Lower leg skin (tissue), 4 donors: ENCODE results near the gene STOML1. TPM values are rescaled to one million over a fixed set of nuclear protein-coding genes. Genes with fewer than 3 reads are reported as not detected.
A peak's percentile ranks its signal among the peaks of the same experiment; 100 is the strongest.

ENCODE experiments used
- DNase-seq, 2 donors: peaks; one replicate each; pipeline ENCODE4 v3.0.0-alpha.2; 2019; ENCODE audit warnings: low spot score in 2 of 2
- H3K4me3 ChIP-seq: fragments of 200-600 bp; sonication (generic); 2 replicates; pipeline ENCODE4 v1.5.1; 2017; ENCODE audit warnings: mild to moderate bottlenecking, low read depth; ENCODE audit not compliant: poor library complexity, severe bottlenecking
- CTCF ChIP-seq, 3 donors: fragments of 450-650 bp; IDR thresholded peaks; one replicate each; pipeline ENCODE4 v1.5.1; 2016; ENCODE audit warnings: antibody characterized with exemption in 3 of 3, mild to moderate bottlenecking in 3 of 3, moderate library complexity in 2 of 3
- POLR2A ChIP-seq, 2 donors: fragments of 450-650 bp; IDR thresholded peaks; one replicate each; pipeline ENCODE4 v1.6.1; 2016 to 2017; ENCODE audit warnings: antibody characterized with exemption in 2 of 2, mild to moderate bottlenecking in 1 of 2, moderate library complexity in 1 of 2
- WGBS, 2 donors: methylation state at CpG; one replicate each; pipeline ENCODE4 v1.1.5; 2018; 5-methylcytosine and 5-hydroxymethylcytosine counted together
- intact Hi-C: fragments of 100-400 bp; cut with DNase I; formaldehyde crosslinking; loops from one replicate; pipeline ENCODE4 v1.15.0; 2023; ENCODE audit warnings: low total_unique reads
- total RNA-seq, 4 donors: library from RNA; depleted of rRNA; stranded (reverse); fragments of >200 nt; gene quantifications; one replicate each; pipeline ENCODE4 v1.1.0, GENCODE V29; 2016

Gene STOML1
- total RNA-seq, 4 donors from 2014 or later = 14.4 to 24.6 (median 23.9) TPM

GRCh38 chr15:74024687-74025086 is 32.6 kb upstream of the STOML1 start:
- TF ChIP-seq CTCF (IDR thresholded peaks at IDR 0.05) (no peak), POLR2A (IDR thresholded peaks at IDR 0.05) (no peak)
- WGBS, 2 donors = 57 to 82% methylated on average over 2 of the region's 2 CpGs
- DNase-seq = peak in 1 of 2 donors; percentile 40
- intact Hi-C loops = no loop called here
- H3K4me3 ChIP-seq = no peak overlapping the region

GRCh38 chr15:74022706-74023470 is 30.8 kb upstream of the STOML1 start:
- H3K4me3 ChIP-seq = no peak overlapping the region
- no peak for TF ChIP-seq POLR2A (IDR thresholded peaks at IDR 0.05)
- no peak for TF ChIP-seq CTCF (IDR thresholded peaks at IDR 0.05)
- DNase-seq = peak in 1 of 2 donors; percentile 57
- intact Hi-C loops = no loop called here
- 94 to 95% methylated on average over 66 of the region's 66 CpGs for WGBS, 2 donors

- no peak for TF ChIP-seq CTCF (IDR thresholded peaks at IDR 0.05)
- TF ChIP-seq POLR2A (IDR thresholded peaks at IDR 0.05) = no peak
- no peak for DNase-seq
- intact Hi-C loops = no loop called here
- 43 to 53% methylated on average over 2 of the region's 2 CpGs for WGBS, 2 donors
- H3K4me3 ChIP-seq = no peak overlapping the region
These were observed 27.6 kb upstream of the STOML1 start for GRCh38 chr15:74019734-74020133.

- TF ChIP-seq POLR2A (IDR thresholded peaks at IDR 0.05) (no peak), CTCF (IDR thresholded peaks at IDR 0.05) (no peak)
- intact Hi-C loops = no loop called here
- H3K4me3 ChIP-seq = no peak overlapping the region
- no peak for DNase-seq
- WGBS, 2 donors = 73 to 76% methylated on average over 2 of the region's 2 CpGs
These were observed 21.3 kb upstream of the STOML1 start for GRCh38 chr15:74013374-74013894.

GRCh38 chr15:74011610-74012009 is 19.5 kb upstream of the STOML1 start:
- H3K4me3 ChIP-seq = no peak overlapping the region
- intact Hi-C loops = no loop called here
- WGBS, 2 donors = 17 to 20% methylated on average over 2 of the region's 2 CpGs
- peak in 1 of 2 donors; percentile 89 for DNase-seq
- TF ChIP-seq CTCF (IDR thresholded peaks at IDR 0.05) (no peak), POLR2A (IDR thresholded peaks at IDR 0.05) (no peak)
